PC-9 (cell line): ENCODE data around the gene SLC38A8.

Experiments used
- CTCF ChIP-seq: fragments of 200-600 bp; sonication (generic); conservative IDR thresholded peaks from 2 replicates; pipeline ENCODE4 v1.6.1; 2017; ENCODE audit warnings: mixed run types, antibody characterized with exemption, mild to moderate bottlenecking, moderate library complexity
- EZH2 ChIP-seq: fragments of 200-600 bp; sonication (generic); IDR thresholded peaks from 2 replicates; pipeline ENCODE4 v1.8.0; 2017; ENCODE audit warnings: antibody characterized with exemption, low read depth

- TF ChIP-seq EZH2 (no peak), CTCF (no peak)
Measured at GRCh38 chr16:84020353-84020752, 22.2 kb downstream of the SLC38A8 start.
